Measurements from ENCODE around the gene BIRC5. TPM values are rescaled to one million over a fixed set of nuclear protein-coding genes. Genes with fewer than 3 reads are reported as not detected.

The BIRC5 gene
- total RNA-seq (2014; rRNA removed; shearing (Covaris generic)): 74.2 and 78.6 TPM in 2 replicates

GRCh38 chr17:78214016-78214705 is at the start of gene BIRC5:
Gene BIRC5, plus strand, starts transcription at chr17:78214253. Its CDS starts 64 bp downstream, at chr17:78214317.

GRCh38 chr17:78168242-78168902 is 45.7 kb upstream of the BIRC5 start, which contains the start of gene SYNGR2:
Gene SYNGR2, plus strand, starts transcription at chr17:78168581. Its CDS starts 36 bp downstream, at chr17:78168617.

GRCh38 chr17:78186692-78187595 is 27.1 kb upstream of the BIRC5 start, which contains the start of the genes AFMID and TK1:
Gene AFMID, plus strand, starts transcription at chr17:78187362. Its CDS starts 9 bp downstream, at chr17:78187371.
Gene TK1, minus strand, starts transcription at chr17:78187052. Its CDS starts 58 bp downstream, at chr17:78186994.

GRCh38 chr17:78230996-78231935 is 17.2 kb downstream of the BIRC5 start, which contains the start of gene TMEM235:
Gene TMEM235, plus strand, starts transcription at chr17:78231631. Its CDS starts 393 bp downstream, at chr17:78232024.

Small RNAs within 50 kb of the gene (small RNA-seq; reads per million reads assigned to genes)
- gene AC087645.1: not detected

Other genes with a start within 250 kb of the BIRC5 start
- gene TMC6, start 85.5 kb upstream of the BIRC5 start, total RNA-seq (2014; rRNA removed; shearing (Covaris generic)): 25.3 and 26.0 TPM in 2 replicates
- 0.11 TPM in 1 of 2 replicates, not detected in the other for gene TMC8, start 83.5 kb upstream of the BIRC5 start, total RNA-seq (2014; rRNA removed; shearing (Covaris generic))
- gene C17orf99, start 67.9 kb upstream of the BIRC5 start, total RNA-seq (2014; rRNA removed; shearing (Covaris generic)): not detected in 2 replicates
- gene SYNGR2, start 45.7 kb upstream of the BIRC5 start, total RNA-seq (2014; rRNA removed; shearing (Covaris generic)): 32.0 and 40.9 TPM in 2 replicates
- gene TK1, start 27.2 kb upstream of the BIRC5 start, total RNA-seq (2014; rRNA removed; shearing (Covaris generic)): 174 and 209 TPM in 2 replicates
- 22.5 and 25.5 TPM in 2 replicates for gene AFMID, start 26.9 kb upstream of the BIRC5 start, total RNA-seq (2014; rRNA removed; shearing (Covaris generic))
- not detected in 2 replicates for gene TMEM235, start 17.4 kb downstream of the BIRC5 start, total RNA-seq (2014; rRNA removed; shearing (Covaris generic))
- gene SOCS3, start 145.8 kb downstream of the BIRC5 start, total RNA-seq (2014; rRNA removed; shearing (Covaris generic)): 18.7 and 18.8 TPM in 2 replicates
- 31.9 and 34.6 TPM in 2 replicates for gene PGS1, start 164.4 kb downstream of the BIRC5 start, total RNA-seq (2014; rRNA removed; shearing (Covaris generic))

Data from A375 (cell line).